ENCODE results near the gene TET2.
A peak's percentile ranks its signal among the peaks of the same experiment; 100 is the strongest.

The TET2 gene

GRCh38 chr4:105184316-105184980 is 37.8 kb downstream of the TET2 start:
- DNase-seq = no peak

- DNase-seq = peak; percentile 44
These were observed 40.1 kb downstream of the TET2 start for GRCh38 chr4:105186701-105187161.

DNA sequence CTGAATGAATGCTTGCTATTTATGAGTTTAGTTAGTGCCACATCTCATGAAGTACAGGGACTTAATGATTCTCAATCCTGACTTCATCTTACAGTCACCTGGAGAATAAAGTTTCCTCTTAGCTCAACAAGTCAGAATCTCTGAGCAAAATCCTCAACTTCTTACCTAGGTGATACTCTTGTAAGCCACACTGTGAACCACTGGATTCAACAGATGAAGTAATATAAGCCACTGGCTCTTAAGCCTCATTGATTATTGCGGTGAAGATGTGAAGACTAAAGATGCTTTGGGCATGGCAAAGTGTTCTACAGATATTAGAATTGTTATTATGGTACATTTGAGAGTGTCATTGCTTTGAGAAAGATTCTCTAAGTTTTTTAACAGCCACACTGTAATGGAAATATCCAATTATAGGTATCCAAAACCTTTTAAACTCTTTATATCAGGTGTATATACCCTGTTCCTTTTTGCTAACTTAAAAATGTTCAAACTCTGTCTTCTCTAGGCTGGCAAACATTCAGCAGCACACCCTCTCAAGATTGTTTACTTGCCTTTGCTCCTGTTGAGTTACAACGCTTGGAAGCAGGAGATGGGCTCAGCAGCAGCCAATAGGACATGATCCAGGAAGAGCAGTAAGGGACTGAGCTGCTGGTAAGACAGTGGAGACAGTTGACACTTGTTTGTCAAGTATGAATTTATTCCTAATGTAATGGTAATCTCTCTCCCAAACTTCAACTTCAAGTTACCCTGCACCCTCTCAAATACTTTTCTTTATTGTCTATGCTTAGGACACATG is 43.4 kb downstream of the TET2 start:
- no peak for DNase-seq

GRCh38 chr4:105191621-105192210 is 45.0 kb downstream of the TET2 start:
- DNase-seq = peak; percentile 84

DNA sequence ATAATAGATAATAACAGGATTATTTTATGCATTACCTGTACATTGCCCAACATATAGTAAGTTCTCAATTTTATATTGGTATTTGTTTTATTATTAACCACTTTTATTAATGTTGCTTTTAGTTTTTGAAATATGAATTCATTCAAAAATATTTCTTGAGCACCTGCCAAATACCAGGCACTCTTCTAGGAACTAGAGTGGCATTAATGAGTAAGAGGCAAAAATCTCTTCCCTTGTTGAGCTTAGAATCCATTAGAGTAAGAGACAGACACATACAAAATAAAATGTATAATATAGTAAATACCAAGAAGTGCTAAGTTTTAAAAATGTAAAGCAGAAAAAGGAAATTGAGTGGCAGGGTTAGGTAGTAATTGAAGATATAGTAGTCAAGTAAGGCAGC is 45.8 kb downstream of the TET2 start:
- no peak for DNase-seq

DNA sequence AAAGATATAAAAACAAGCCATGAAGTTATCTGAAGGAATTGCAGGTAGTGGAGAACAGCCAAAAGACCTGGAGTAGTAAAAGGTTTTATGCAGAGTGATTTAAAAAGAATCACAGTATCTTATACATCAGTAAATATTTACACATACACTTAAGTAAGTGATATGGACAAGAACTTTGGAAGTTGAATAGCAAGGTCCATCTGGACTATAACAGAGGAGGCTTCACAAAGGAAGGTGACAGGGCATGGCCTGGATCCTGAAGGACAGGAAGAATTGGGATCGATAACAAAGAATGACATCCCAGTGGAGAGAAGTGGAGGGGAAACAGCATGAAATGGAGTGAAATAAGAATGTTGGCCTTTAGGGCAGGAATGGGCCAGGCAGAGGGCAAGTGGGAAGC is 46.2 kb downstream of the TET2 start:
- no peak for DNase-seq

- peak; percentile 76 for DNase-seq
These were observed 46.9 kb downstream of the TET2 start for GRCh38 chr4:105193536-105193935.

DNA sequence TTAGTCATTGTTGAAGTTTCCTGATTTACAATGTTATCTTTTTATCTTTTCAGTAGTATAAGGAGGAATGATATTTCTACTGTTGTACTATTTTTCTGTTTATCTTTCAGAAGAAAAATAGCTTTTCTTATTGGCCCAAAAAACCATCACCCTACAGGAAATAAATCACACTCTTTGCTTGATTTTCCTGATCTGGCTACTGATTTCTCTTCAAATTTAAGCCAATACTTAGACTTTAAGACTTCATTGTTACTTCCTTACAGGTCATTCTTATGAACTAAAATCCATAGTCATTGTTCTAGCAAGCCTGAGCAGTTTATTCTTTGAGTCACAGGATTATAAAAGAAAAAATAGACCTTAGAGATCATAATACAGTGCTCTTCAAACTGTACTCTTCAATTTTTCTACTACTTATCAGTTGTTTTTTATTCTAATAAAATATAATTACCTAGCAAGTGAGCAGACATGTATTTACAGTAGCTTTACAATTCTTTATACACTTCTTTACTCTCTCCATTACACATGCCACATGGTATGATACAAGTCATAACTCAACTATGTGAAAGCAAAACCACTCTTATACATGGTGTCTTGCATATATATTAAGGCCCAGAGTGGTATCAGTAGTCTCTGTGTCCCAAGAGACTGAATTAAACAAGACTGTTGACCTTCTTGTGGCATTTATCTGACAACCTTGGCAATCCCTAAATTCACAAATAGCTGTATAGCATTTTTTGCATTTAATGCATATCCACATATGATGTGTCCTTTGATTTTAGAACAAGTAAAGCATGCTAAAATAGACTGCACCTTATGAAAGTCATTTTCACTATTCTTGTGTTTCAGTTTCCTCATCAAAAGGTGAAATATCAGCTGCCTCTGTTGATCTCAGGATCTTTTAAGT is 47.9 kb downstream of the TET2 start:
- peak; percentile 56 for DNase-seq

DNA sequence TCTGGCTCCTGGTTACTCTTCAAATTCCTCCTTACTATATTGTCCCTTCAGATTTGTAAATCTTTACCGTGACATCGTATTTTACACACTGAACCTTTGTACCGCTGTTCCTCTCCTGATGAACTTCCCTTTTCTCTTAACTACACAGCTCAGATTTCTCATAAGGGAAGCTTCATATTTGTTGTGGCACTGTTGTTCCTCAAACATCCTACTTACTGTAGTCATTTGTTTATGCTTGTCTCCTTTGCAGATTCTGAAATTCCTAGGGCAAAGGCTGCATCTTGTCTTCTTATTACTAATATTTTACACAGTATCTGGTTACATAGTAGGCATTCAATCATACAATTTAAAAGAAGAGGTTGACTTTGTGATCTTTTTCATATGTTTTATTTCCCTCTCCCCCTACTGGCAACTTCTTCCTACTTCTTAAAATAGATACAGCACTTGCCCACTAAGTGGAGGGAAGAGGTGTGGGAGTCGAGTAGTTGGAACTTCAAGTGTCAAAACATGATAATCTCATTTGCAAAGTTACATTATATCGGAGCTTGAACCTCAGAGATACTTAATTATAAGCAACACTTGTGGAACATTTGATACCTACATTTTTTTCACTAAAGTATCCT is 50.0 kb downstream of the TET2 start:
- DNase-seq = peak; percentile 88

DNA sequence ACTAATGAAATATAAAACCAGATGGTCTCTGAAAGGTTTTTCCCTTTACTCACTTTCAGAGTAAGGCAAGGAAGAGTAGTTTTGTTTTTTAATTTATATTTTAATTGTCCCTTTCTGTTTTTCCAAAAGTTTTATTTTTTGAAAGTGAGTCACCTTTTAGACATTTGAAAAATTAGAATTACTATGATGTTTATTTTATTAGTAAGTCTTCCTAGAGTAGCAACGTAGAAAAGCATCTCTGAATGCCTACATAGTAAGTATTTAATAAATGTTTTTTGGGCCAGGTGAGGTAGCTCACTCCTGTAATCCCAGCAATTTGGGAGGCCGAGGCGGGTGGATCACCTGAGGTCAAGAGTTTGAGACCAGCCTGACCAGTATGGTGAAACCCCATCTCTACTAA is 51.1 kb downstream of the TET2 start:
- DNase-seq = no peak

- DNase-seq = no peak
These were observed 51.9 kb downstream of the TET2 start for GRCh38 chr4:105198541-105198940.

DNA sequence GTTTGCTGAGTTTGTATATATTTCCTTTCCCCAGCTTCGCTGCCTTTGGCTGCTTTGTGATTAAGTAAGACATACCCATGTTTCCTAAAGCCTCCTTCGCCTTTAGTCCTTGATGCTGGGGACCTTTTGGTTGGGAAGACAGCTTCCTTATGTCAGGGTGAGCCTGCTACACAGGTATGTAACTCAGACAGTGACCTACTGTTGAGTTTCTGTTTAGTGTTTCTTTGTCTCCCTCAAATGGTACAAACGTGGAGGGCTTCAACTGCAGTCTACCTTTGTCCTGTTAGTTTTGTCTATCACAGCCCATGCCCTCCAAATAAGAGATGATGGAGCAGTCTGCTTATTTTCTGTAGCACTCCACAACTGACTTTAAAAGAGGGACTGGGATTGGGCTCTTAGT is 59.5 kb downstream of the TET2 start:
- no peak for DNase-seq

DNA sequence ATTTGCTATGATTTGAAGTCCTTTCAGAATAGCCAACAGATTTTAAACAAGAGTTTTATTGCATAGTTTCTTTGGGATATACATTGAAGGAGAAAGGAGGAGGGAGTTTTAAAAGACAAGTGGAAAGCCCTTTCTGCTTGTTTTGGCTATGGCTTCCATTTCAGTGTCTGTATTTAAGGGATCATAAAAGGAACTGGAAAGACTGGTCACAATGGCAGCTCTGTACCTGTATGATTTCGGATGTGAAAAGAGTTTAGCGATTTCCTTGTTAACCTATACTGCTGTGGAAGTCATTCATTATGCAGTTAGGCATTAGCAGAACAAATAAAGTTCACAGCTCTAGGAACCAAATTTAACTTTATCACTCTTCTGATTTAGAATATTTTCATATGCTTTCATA is 60.7 kb downstream of the TET2 start:
- no peak for DNase-seq

GRCh38 chr4:105208561-105208960 is 61.9 kb downstream of the TET2 start:
- DNase-seq = no peak

- no peak for DNase-seq
These were observed 64.2 kb downstream of the TET2 start for GRCh38 chr4:105210916-105211315.

DNA sequence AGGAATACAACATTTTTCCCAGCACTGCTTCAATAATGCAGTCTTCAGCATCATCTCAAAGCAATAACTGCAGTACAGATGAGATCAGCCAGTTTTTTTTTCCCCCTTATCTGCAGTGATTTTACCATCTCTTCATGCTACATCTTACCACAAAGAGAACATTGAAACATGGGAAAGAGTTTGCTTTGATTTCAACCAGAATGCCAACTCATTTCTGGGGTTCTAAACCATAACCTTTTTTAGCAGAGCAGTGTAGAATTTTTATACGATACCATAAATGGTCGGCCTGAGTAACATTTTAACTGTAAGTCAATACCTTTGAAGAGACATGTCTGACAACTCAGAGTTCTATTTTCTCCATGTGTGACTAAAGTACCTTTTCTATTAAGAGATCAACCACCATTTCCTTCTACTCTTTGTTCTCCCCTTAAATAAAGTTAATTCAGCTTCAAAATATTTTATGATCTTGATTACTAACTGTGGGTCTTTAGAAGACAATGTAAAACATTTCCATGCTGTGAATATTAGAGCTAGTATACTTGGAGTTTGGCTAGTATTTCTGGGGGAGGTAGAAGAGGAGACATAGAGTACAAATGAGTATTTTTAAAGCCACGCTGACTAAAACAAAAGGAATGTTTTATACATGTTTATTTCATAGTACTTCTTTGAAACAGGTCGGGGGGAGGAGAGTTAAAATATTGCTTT is 69.1 kb downstream of the TET2 start:
- DNase-seq = no peak

GRCh38 chr4:105225500-105225899 is 78.8 kb downstream of the TET2 start:
- no peak for DNase-seq

GRCh38 chr4:105227054-105227453 is 80.4 kb downstream of the TET2 start:
- no peak for DNase-seq

DNA sequence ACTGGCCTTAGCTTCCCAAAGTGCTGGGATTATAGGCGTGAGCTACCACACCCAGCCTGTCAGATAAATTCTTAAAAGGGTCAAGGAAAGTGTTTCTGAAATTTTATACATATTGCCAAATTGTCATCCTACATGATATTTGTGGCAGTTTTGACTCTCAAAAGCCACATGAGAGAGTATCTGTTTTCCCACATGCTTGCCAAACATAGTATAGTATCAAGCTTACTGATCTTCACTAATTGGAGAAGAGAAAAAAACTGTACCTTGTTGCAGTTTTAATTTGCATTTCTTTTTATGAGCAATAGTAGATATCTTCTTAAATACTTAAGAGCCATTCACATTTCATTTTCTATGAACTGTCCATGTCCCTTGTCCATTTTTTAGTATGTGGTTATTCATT is 83.6 kb downstream of the TET2 start:
- DNase-seq = no peak

- DNase-seq = no peak
These were observed 85.7 kb downstream of the TET2 start for GRCh38 chr4:105232374-105232773.

DNA sequence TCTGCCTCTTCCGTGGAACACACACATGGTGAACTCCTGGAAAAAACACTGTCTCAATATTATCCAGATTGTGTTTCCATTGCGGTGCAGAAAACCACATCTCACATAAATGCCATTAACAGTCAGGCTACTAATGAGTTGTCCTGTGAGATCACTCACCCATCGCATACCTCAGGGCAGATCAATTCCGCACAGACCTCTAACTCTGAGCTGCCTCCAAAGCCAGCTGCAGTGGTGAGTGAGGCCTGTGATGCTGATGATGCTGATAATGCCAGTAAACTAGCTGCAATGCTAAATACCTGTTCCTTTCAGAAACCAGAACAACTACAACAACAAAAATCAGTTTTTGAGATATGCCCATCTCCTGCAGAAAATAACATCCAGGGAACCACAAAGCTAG is 87.9 kb downstream of the TET2 start:
- DNase-seq = no peak

Measured in inflammatory macrophage treated with lipopolysaccharide for 4 hours (primary cell).